ENCODE results near the gene RMND1. TPM values are rescaled to one million over a fixed set of nuclear protein-coding genes. Genes with fewer than 3 reads are reported as not detected.
"Not testable (repeated sequence)": the region's sequence is repeated elsewhere in the genome, so short reads cannot be mapped to it uniquely, and the experiment has no call there.

Gene RMND1
- polyA plus RNA-seq, 1 donor from 2014 or later: 35.3 TPM

GRCh38 chr6:151451417-151451949, 443 bp downstream of the RMND1 start:
- no peaks in the 10 kb centered on the region for H3K9me2 ChIP-seq (ENCODE audit: insufficient read depth, low read length)
- no peaks in the 10 kb centered on the region for H3K9me3 ChIP-seq (ENCODE audit: low read length)
- peak overlapping the region; percentile 73 for H3K9ac ChIP-seq (ENCODE audit: low read length)
- H3K4me3 ChIP-seq (ENCODE audit: low read length): peak overlapping the region; percentile 84
- H3K27me3 ChIP-seq (ENCODE audit: insufficient read depth, low read depth, low read length): no peaks in the 10 kb centered on the region
- H3K27ac ChIP-seq (ENCODE audit: low read length): peak overlapping the region; percentile 83
- H4K20me1 ChIP-seq (ENCODE audit: insufficient read depth): no peaks in the 10 kb centered on the region
- peaks cover 37% of the 10 kb centered on the region for H3K79me2 ChIP-seq (replicated peaks; ENCODE audit: insufficient read depth, low read length)
- H3K36me3 ChIP-seq (ENCODE audit: insufficient read depth, low read length): no peaks in the 10 kb centered on the region
- H3K4me2 ChIP-seq (ENCODE audit: low read length): peak overlapping the region; percentile 53
- peak overlapping the region; percentile 75 for H2AFZ ChIP-seq (ENCODE audit: low read depth, low read length)
- H3F3A ChIP-seq (ENCODE audit: insufficient read depth, low read length, poor library complexity, severe bottlenecking): no peaks in the 10 kb centered on the region
- TF ChIP-seq EP300 (conservative IDR thresholded peaks at IDR 0.05; ENCODE audit: poor library complexity, severe bottlenecking): no peak
- TF ChIP-seq REST (IDR thresholded peaks at IDR 0.05; ENCODE audit: borderline replicate concordance): no peak
- no peak for TF ChIP-seq SMC3 (conservative IDR thresholded peaks at IDR 0.05; ENCODE audit: poor library complexity)
- no peak for TF ChIP-seq MXI1 (conservative IDR thresholded peaks at IDR 0.05; ENCODE audit: poor library complexity, severe bottlenecking)
- TF ChIP-seq TAF1 (IDR thresholded peaks at IDR 0.05; ENCODE audit: low read depth): no peak
- no peak for TF ChIP-seq EZH2 (IDR thresholded peaks at IDR 0.05; ENCODE audit: borderline replicate concordance, insufficient read depth, low read length, poor library complexity, severe bottlenecking)
- no peak for TF ChIP-seq CTCF (IDR thresholded peaks at IDR 0.05; ENCODE audit: poor library complexity, severe bottlenecking)
- TF ChIP-seq RAD21 (conservative IDR thresholded peaks at IDR 0.05): no peak
- TF ChIP-seq POLR2AphosphoS5 (IDR thresholded peaks at IDR 0.05): no peak

- not testable (repeated sequence) for H4K20me1 ChIP-seq (ENCODE audit: insufficient read depth); H3K36me3 ChIP-seq (ENCODE audit: insufficient read depth, low read length); H3K27me3 ChIP-seq (ENCODE audit: insufficient read depth, low read depth, low read length); H3K9me2 ChIP-seq (ENCODE audit: insufficient read depth, low read length); H3F3A ChIP-seq (ENCODE audit: insufficient read depth, low read length, poor library complexity, severe bottlenecking); H3K9me3 ChIP-seq (ENCODE audit: low read length)
- Histone ChIP-seq H3K27ac (ENCODE audit: low read length) (peak overlapping the region; percentile 83), H3K4me3 (ENCODE audit: low read length) (peak overlapping the region; percentile 84), H3K4me2 (ENCODE audit: low read length) (peak overlapping the region; percentile 53), H3K79me2 (replicated peaks; ENCODE audit: insufficient read depth, low read length) (peaks cover 37% of the 10 kb centered on the region), H3K9ac (ENCODE audit: low read length) (peak overlapping the region; percentile 73), H2AFZ (ENCODE audit: low read depth, low read length) (peak overlapping the region; percentile 75)
Observed at GRCh38 chr6:151450928-151451327, 998 bp downstream of the RMND1 start.

- H2AFZ ChIP-seq (ENCODE audit: low read depth, low read length): no peak overlapping the region
- H3K27ac ChIP-seq (ENCODE audit: low read length): no peak overlapping the region
- no peaks in the 10 kb centered on the region for H3K27me3 ChIP-seq (ENCODE audit: insufficient read depth, low read depth, low read length)
- no peaks in the 10 kb centered on the region for H4K20me1 ChIP-seq (ENCODE audit: insufficient read depth)
- no peaks in the 10 kb centered on the region for H3K36me3 ChIP-seq (ENCODE audit: insufficient read depth, low read length)
- no peak overlapping the region for H3K4me3 ChIP-seq (ENCODE audit: low read length)
- H3K9me3 ChIP-seq (ENCODE audit: low read length): no peaks in the 10 kb centered on the region
- peaks cover 27% of the 10 kb centered on the region for H3K79me2 ChIP-seq (replicated peaks; ENCODE audit: insufficient read depth, low read length)
- no peak for TF ChIP-seq RAD21 (conservative IDR thresholded peaks at IDR 0.05)
- H3K9me2 ChIP-seq (ENCODE audit: insufficient read depth, low read length): no peaks in the 10 kb centered on the region
- no peak overlapping the region for H3K4me2 ChIP-seq (ENCODE audit: low read length)
- H3F3A ChIP-seq (ENCODE audit: insufficient read depth, low read length, poor library complexity, severe bottlenecking): no peaks in the 10 kb centered on the region
- H3K9ac ChIP-seq (ENCODE audit: low read length): no peak overlapping the region
Observed at GRCh38 chr6:151448623-151449022, 3.3 kb downstream of the RMND1 start.
